Ovary (tissue), 3 donors: Measurements from ENCODE around the gene ARHGEF4.

Experiments used
- CTCF ChIP-seq, 3 donors: fragments of 450-650 bp in 2 of 3; fragments of 200-600 bp in 1 of 3; IDR thresholded peaks; one replicate each; pipeline versions ENCODE4 v1.5.1 to v1.8.0; 2016 to 2022; ENCODE audit warnings: antibody characterized with exemption in 3 of 3, mild to moderate bottlenecking in 1 of 3
- EP300 ChIP-seq: sonication (generic); formaldehyde crosslinking; IDR thresholded peaks from one replicate; pipeline ENCODE4 v1.6.1; 2017; ENCODE audit warnings: antibody characterized with exemption
- POLR2A ChIP-seq: fragments of 450-650 bp; IDR thresholded peaks from one replicate; pipeline ENCODE4 v1.6.1; 2017; ENCODE audit warnings: antibody characterized with exemption, mild to moderate bottlenecking, moderate library complexity
- donor health status: DM: no; HTN: no; CAD: no.

- no peak for TF ChIP-seq EP300
- TF ChIP-seq CTCF (IDR thresholded peaks at IDR 0.05): no peak
- no peak for TF ChIP-seq POLR2A
Measured at GRCh38 chr2:130892793-130893785, 56.4 kb downstream of the ARHGEF4 start.
